ENCODE measurements around the gene ATP1A4. TPM values are rescaled to one million over a fixed set of nuclear protein-coding genes. Genes with fewer than 3 reads are reported as not detected.

ATP1A4 gene
- total RNA-seq, 2 donors from 2014 or later, result 0.68 to 1.1 TPM

DNA sequence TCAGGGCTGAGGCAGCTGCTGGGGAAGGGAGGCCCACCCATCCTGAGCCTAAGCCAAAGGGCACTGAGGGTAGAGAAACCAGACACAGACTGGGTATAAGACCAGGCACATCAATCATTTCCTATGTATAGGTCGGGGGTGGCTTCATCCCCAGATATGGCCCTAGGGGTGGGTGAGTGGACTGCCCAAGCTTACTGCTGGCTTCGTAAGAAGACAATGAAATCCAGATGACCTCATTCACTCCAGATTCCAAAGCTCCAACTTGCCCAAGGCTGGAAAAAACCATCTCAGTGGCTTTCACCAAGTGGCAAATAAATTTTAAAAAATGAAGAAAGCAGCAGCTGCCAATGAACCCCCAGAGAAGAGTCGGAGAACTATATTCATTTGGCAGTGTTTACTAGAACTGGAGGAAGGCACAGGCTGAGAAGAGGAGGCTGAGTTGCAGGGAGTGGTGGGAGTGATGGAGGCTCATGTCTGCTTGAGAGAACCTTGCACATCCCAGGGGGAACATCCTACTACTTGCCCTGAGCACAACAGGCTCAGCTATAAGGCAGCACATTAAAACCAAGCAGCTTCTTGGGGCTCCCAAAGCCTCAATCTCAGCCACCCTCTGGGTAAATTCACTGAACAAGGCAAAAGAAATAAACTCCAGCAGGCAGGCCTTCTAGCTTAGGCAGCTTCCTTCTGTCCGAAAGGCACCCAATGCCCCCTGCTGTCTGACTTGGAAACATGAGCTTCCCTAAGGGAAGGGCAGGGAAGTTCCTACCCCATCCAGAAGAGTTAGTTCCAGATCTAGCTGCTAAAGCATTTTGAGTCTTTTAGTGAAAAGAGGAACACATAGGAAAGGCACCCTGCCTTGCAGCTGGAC lies 67.9 kb downstream of the ATP1A4 start:
- DNase-seq (ENCODE audit: low spot score), result no peak
- no peaks in the 10 kb centered on the region for H3K27me3 ChIP-seq (replicated peaks; ENCODE audit: insufficient read depth)
- H3K9me3 ChIP-seq, result no peaks in the 10 kb centered on the region
- ATAC-seq (ENCODE audit: insufficient number of reproducible peaks, low FRiP score, low read depth), result peak; percentile 69
- no peak overlapping the region for H3K4me3 ChIP-seq
- H3K36me3 ChIP-seq, result peaks cover 43% of the 10 kb centered on the region
- H3K27ac ChIP-seq, result peak overlapping the region; percentile 78 to 88
- peak; percentile 58 for TF ChIP-seq CTCF (IDR thresholded peaks at IDR 0.05)
- H3K4me1 ChIP-seq (ENCODE audit: control insufficient read depth in 1 of 2, low read depth in 2 of 2), result peaks cover 15 to 28% of the 10 kb centered on the region in 2 donors

- ATAC-seq (ENCODE audit: insufficient number of reproducible peaks, low FRiP score, low read depth), result no peak
These were observed 68.9 kb downstream of the ATP1A4 start for GRCh38 chr1:160220301-160220700.

DNA sequence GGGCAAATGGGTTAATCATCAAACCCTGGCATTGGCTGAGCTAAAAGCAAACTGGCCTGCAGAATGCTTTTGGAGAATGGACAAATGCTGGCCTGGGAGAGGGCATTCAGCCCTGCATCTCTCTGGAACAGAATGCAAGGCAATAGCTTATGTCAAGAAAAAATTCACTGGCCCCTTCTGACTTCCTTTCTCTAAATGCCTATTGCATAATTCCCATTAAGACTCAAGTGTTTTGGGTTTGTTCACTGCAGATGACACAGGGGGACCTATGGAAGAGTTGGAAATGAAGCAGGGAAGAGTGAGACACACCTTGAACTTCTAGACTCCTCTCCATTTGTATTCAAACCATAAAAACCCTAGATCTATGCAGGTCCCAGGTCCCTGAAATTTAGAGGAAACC lies 69.7 kb downstream of the ATP1A4 start:
- H3K4me3 ChIP-seq, result no peak overlapping the region
- no peak for TF ChIP-seq CTCF (IDR thresholded peaks at IDR 0.05)
- peaks cover 15 to 28% of the 10 kb centered on the region in 2 donors for H3K4me1 ChIP-seq (ENCODE audit: control insufficient read depth in 1 of 2, low read depth in 2 of 2)

More at GRCh38 chr1:160220301-160220700, 68.9 kb downstream of the ATP1A4 start:
- Histone ChIP-seq H3K4me1 (ENCODE audit: control insufficient read depth in 1 of 2, low read depth in 2 of 2) (peaks cover 15 to 28% of the 10 kb centered on the region in 2 donors), H3K27ac (peak overlapping the region; percentile 1 to 88), H3K4me3 (no peak overlapping the region), H3K36me3 (peaks cover 45% of the 10 kb centered on the region), H3K27me3 (replicated peaks; ENCODE audit: insufficient read depth) (no peaks in the 10 kb centered on the region), H3K9me3 (no peaks in the 10 kb centered on the region)
- no peak for TF ChIP-seq CTCF (IDR thresholded peaks at IDR 0.05)
- DNase-seq (ENCODE audit: low spot score), result no peak

DNA sequence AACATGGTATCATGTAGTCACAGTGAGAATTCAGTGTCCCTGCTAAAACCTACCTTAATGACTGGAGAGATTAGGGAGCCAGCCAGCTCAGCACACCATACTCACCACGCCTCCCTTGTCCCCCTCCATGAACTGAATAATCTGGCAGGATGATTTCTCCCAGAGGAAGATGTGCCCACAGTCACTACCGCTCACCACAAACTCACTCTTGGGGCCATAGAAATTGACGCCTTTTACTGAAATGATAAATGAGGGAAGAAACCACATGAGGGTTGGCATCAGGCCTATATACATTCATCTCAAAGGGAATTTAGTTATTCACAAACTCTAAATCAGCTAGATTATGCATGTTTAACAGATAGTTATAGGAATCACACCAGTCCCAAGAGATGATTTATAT lies 71.1 kb downstream of the ATP1A4 start:
- peaks cover 59% of the 10 kb centered on the region for H3K36me3 ChIP-seq
- H3K27ac ChIP-seq, result no peak overlapping the region
- H3K4me1 ChIP-seq (ENCODE audit: control insufficient read depth in 1 of 2, low read depth in 2 of 2), result peaks cover 10 to 20% of the 10 kb centered on the region in 2 donors
- no peaks in the 10 kb centered on the region for H3K27me3 ChIP-seq (replicated peaks; ENCODE audit: insufficient read depth)
- no peak for TF ChIP-seq CTCF (IDR thresholded peaks at IDR 0.05)
- no peak overlapping the region for H3K4me3 ChIP-seq
- DNase-seq (ENCODE audit: low spot score) (no peak), ATAC-seq (ENCODE audit: insufficient number of reproducible peaks, low FRiP score, low read depth) (no peak)
- H3K9me3 ChIP-seq, result no peaks in the 10 kb centered on the region

More for the DNA sequence above, 69.7 kb downstream of the ATP1A4 start:
- H3K36me3 ChIP-seq, result peaks cover 49% of the 10 kb centered on the region
- no peak for DNase-seq (ENCODE audit: low spot score)
- no peaks in the 10 kb centered on the region for H3K9me3 ChIP-seq
- ATAC-seq (ENCODE audit: insufficient number of reproducible peaks, low FRiP score, low read depth), result no peak
- H3K27me3 ChIP-seq (replicated peaks; ENCODE audit: insufficient read depth), result no peaks in the 10 kb centered on the region
- H3K27ac ChIP-seq, result no peak overlapping the region

DNA sequence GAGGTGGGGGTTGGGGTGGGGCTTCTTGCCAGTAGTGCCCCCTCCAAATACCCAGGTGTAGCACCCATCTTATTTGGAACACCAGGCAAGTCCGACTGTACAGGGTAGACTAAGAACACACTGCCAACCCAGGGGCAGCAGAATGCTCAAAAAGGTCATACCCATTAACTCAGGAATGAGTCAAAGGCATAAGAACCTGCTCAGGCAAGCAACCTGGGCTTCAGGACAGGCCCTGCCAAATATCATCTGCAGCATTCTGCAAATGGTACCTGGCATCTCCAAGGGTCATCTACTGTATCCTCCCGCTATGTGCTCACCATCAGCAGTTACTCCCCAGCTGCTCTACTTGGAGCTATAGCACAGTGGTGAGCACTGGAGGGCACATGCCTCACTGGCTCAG lies 73.2 kb downstream of the ATP1A4 start:
- Histone ChIP-seq H3K36me3 (peaks cover 72% of the 10 kb centered on the region), H3K27me3 (replicated peaks; ENCODE audit: insufficient read depth) (no peaks in the 10 kb centered on the region), H3K4me3 (no peak overlapping the region), H3K4me1 (ENCODE audit: control insufficient read depth in 1 of 2, low read depth in 2 of 2) (no peaks in the 10 kb centered on the region), H3K27ac (no peak overlapping the region), H3K9me3 (no peaks in the 10 kb centered on the region)
- DNase-seq (ENCODE audit: low spot score), result no peak
- TF ChIP-seq CTCF (IDR thresholded peaks at IDR 0.05), result no peak
- no peak for ATAC-seq (ENCODE audit: insufficient number of reproducible peaks, low FRiP score, low read depth)
